Stimulated activated memory B cell treated with anti-CD40 and anti-IgM and Interleukin-4, amounts not matched to agents 10 μg/mL and 1 μg/mL and 100 μg/mL, for 72 hours (primary cell): ENCODE data around the gene SETD1A.
"Not testable (repeated sequence)": the region's sequence is repeated elsewhere in the genome, so short reads cannot be mapped to it uniquely, and the experiment has no call there.

Source experiments
- ATAC-seq: fragments of 150-1000 bp; cut with Tn5 transposase; 2 replicates; pipeline ENCODE4 v1.10.0; 2021
- H3K27ac Mint-ChIP-seq: one replicate; pipeline ENCODE4 v1.8.0; 2022; ENCODE audit warnings: mild to moderate bottlenecking, mixed read lengths
- H3K27me3 Mint-ChIP-seq: one replicate; pipeline ENCODE4 v1.8.0; 2022; ENCODE audit warnings: mixed read lengths
- H3K36me3 Mint-ChIP-seq: one replicate; pipeline ENCODE4 v1.8.0; 2022; ENCODE audit warnings: mixed read lengths
- H3K4me1 Mint-ChIP-seq: one replicate; pipeline ENCODE4 v1.8.0; 2022; ENCODE audit warnings: mixed read lengths
- H3K4me3 Mint-ChIP-seq: one replicate; pipeline ENCODE4 v1.8.0; 2022; ENCODE audit warnings: mild to moderate bottlenecking, moderate library complexity, mixed read lengths
- H3K9me3 Mint-ChIP-seq: one replicate; pipeline ENCODE4 v1.8.0; 2022; ENCODE audit warnings: mixed read lengths

SETD1A gene

GRCh38 chr16:31004658-31005057, 47.1 kb downstream of the SETD1A start:
- no peaks in the 10 kb centered on the region for H3K4me1 Mint-ChIP-seq
- no peak overlapping the region for H3K4me3 Mint-ChIP-seq
- peaks cover 40% of the 10 kb centered on the region for H3K27me3 Mint-ChIP-seq
- no peaks in the 10 kb centered on the region for H3K36me3 Mint-ChIP-seq
- no peak for ATAC-seq
- H3K9me3 Mint-ChIP-seq = no peaks in the 10 kb centered on the region
- no peak overlapping the region for H3K27ac Mint-ChIP-seq

- H3K36me3 Mint-ChIP-seq = no peaks in the 10 kb centered on the region
- H3K4me3 Mint-ChIP-seq = no peak overlapping the region
- H3K27ac Mint-ChIP-seq = peak overlapping the region; percentile 27
- no peak for ATAC-seq
- no peaks in the 10 kb centered on the region for H3K4me1 Mint-ChIP-seq
- peaks cover 47% of the 10 kb centered on the region for H3K27me3 Mint-ChIP-seq
- H3K9me3 Mint-ChIP-seq = no peaks in the 10 kb centered on the region
These were observed 48.0 kb downstream of the SETD1A start for GRCh38 chr16:31005350-31006085.

- ATAC-seq = no peak
These were observed 48.5 kb downstream of the SETD1A start for GRCh38 chr16:31006086-31006385.

GRCh38 chr16:31006589-31006988, 49.0 kb downstream of the SETD1A start:
- Mint-ChIP-seq H3K9me3 (no peaks in the 10 kb centered on the region), H3K27ac (no peak overlapping the region), H3K27me3 (peaks cover 55% of the 10 kb centered on the region), H3K36me3 (no peaks in the 10 kb centered on the region), H3K4me3 (no peak overlapping the region), H3K4me1 (peaks cover 6% of the 10 kb centered on the region)
- ATAC-seq = no peak

More at GRCh38 chr16:31006086-31006385, 48.5 kb downstream of the SETD1A start:
- peaks cover under 1% of the 10 kb centered on the region for H3K4me1 Mint-ChIP-seq
- H3K4me3 Mint-ChIP-seq = no peak overlapping the region
- no peaks in the 10 kb centered on the region for H3K36me3 Mint-ChIP-seq
- H3K27me3 Mint-ChIP-seq = peaks cover 49% of the 10 kb centered on the region
- H3K27ac Mint-ChIP-seq = no peak overlapping the region
- no peaks in the 10 kb centered on the region for H3K9me3 Mint-ChIP-seq

GRCh38 chr16:31007684-31008083, 50.1 kb downstream of the SETD1A start:
- peaks cover 66% of the 10 kb centered on the region for H3K27me3 Mint-ChIP-seq
- no peak overlapping the region for H3K4me3 Mint-ChIP-seq

GRCh38 chr16:31008149-31008548, 50.6 kb downstream of the SETD1A start:
- ATAC-seq = no peak
- H3K36me3 Mint-ChIP-seq = no peaks in the 10 kb centered on the region
- no peaks in the 10 kb centered on the region for H3K9me3 Mint-ChIP-seq
- H3K4me1 Mint-ChIP-seq = peaks cover 9% of the 10 kb centered on the region
- H3K27ac Mint-ChIP-seq = no peak overlapping the region
- no peak overlapping the region for H3K4me3 Mint-ChIP-seq
- peaks cover 70% of the 10 kb centered on the region for H3K27me3 Mint-ChIP-seq

More at GRCh38 chr16:31007684-31008083, 50.1 kb downstream of the SETD1A start:
- Mint-ChIP-seq H3K9me3 (no peaks in the 10 kb centered on the region), H3K4me1 (peaks cover 7% of the 10 kb centered on the region), H3K27ac (no peak overlapping the region), H3K36me3 (no peaks in the 10 kb centered on the region)
- no peak for ATAC-seq

GRCh38 chr16:31008551-31008950, 51.0 kb downstream of the SETD1A start:
- Mint-ChIP-seq H3K9me3 (no peaks in the 10 kb centered on the region), H3K4me1 (peaks cover 13% of the 10 kb centered on the region), H3K27ac (no peak overlapping the region), H3K36me3 (no peaks in the 10 kb centered on the region), H3K27me3 (peaks cover 74% of the 10 kb centered on the region), H3K4me3 (no peak overlapping the region)
- ATAC-seq = no peak

- Mint-ChIP-seq H3K27ac (no peak overlapping the region), H3K9me3 (no peaks in the 10 kb centered on the region), H3K4me3 (no peak overlapping the region), H3K27me3 (peaks cover 78% of the 10 kb centered on the region), H3K36me3 (no peaks in the 10 kb centered on the region), H3K4me1 (peaks cover 16% of the 10 kb centered on the region)
- ATAC-seq = no peak
These were observed 51.6 kb downstream of the SETD1A start for GRCh38 chr16:31009120-31009519.

- Mint-ChIP-seq H3K4me1 (peaks cover 16% of the 10 kb centered on the region), H3K9me3 (no peaks in the 10 kb centered on the region), H3K27me3 (peaks cover 78% of the 10 kb centered on the region), H3K4me3 (no peak overlapping the region), H3K36me3 (no peaks in the 10 kb centered on the region), H3K27ac (no peak overlapping the region)
- ATAC-seq = peak; percentile 16
These were observed 52.5 kb downstream of the SETD1A start for GRCh38 chr16:31009894-31010584.

GRCh38 chr16:31010585-31011325, 53.2 kb downstream of the SETD1A start, which contains the start of gene STX1B:
Gene STX1B (minus strand): TSS chr16:31010638. CDS start chr16:31010396, 242 bp downstream.
- H3K27ac Mint-ChIP-seq = no peak within 1 kb of the TSS

GRCh38 chr16:31011815-31012214, 54.3 kb downstream of the SETD1A start:
- not testable (repeated sequence) for H3K36me3 Mint-ChIP-seq, H3K4me3 Mint-ChIP-seq, H3K27ac Mint-ChIP-seq, H3K9me3 Mint-ChIP-seq, ATAC-seq
- Mint-ChIP-seq H3K4me1 (peaks cover 16% of the 10 kb centered on the region), H3K27me3 (peaks cover 73% of the 10 kb centered on the region)

More at GRCh38 chr16:31010585-31011325, 53.2 kb downstream of the SETD1A start, which contains the start of gene STX1B:
- Mint-ChIP-seq H3K36me3 (no peaks in the 10 kb centered on the region), H3K4me3 (peak within 1 kb of the TSS; percentile 49), H3K9me3 (no peaks in the 10 kb centered on the region), H3K4me1 (peaks cover 16% of the 10 kb centered on the region), H3K27me3 (peaks cover 79% of the 10 kb centered on the region)
- no peak for ATAC-seq

GRCh38 chr16:31013292-31013691, 55.7 kb downstream of the SETD1A start:
- Mint-ChIP-seq H3K27ac (peak overlapping the region; percentile 5), H3K27me3 (peaks cover 61% of the 10 kb centered on the region), H3K4me1 (peaks cover 16% of the 10 kb centered on the region)
- H3K4me3 Mint-ChIP-seq, ATAC-seq, H3K9me3 Mint-ChIP-seq, H3K36me3 Mint-ChIP-seq: not testable (repeated sequence)

- ATAC-seq = no peak
- Mint-ChIP-seq H3K4me3 (no peak overlapping the region), H3K4me1 (peaks cover 16% of the 10 kb centered on the region), H3K27ac (no peak overlapping the region), H3K27me3 (peaks cover 39% of the 10 kb centered on the region), H3K9me3 (no peaks in the 10 kb centered on the region), H3K36me3 (no peaks in the 10 kb centered on the region)
These were observed 58.5 kb downstream of the SETD1A start for GRCh38 chr16:31016018-31016417.

GRCh38 chr16:31017756-31018155, 60.2 kb downstream of the SETD1A start:
- peaks cover 21% of the 10 kb centered on the region for H3K27me3 Mint-ChIP-seq
- not testable (repeated sequence) for H3K4me1 Mint-ChIP-seq, H3K4me3 Mint-ChIP-seq, H3K9me3 Mint-ChIP-seq, ATAC-seq, H3K36me3 Mint-ChIP-seq, H3K27ac Mint-ChIP-seq

- H3K27me3 Mint-ChIP-seq = peaks cover 7% of the 10 kb centered on the region
- no peaks in the 10 kb centered on the region for H3K4me1 Mint-ChIP-seq
- H3K9me3 Mint-ChIP-seq = no peaks in the 10 kb centered on the region
- H3K4me3 Mint-ChIP-seq = no peak overlapping the region
- no peak overlapping the region for H3K27ac Mint-ChIP-seq
- no peak for ATAC-seq
- no peaks in the 10 kb centered on the region for H3K36me3 Mint-ChIP-seq
These were observed 63.0 kb downstream of the SETD1A start for GRCh38 chr16:31020536-31020935.
